GM12891 (cell line): ENCODE results near the gene CCL25. TPM values are rescaled to one million over a fixed set of nuclear protein-coding genes. Genes with fewer than 3 reads are reported as not detected.
"Not testable (repeated sequence)": the region's sequence is repeated elsewhere in the genome, so short reads cannot be mapped to it uniquely, and the experiment has no call there.

Experiments
- DNase-seq: peaks from one replicate; pipeline ENCODE4 v3.0.0; 2011; ENCODE audit warnings: low spot score; ENCODE audit not compliant: insufficient read length
- FAIRE-seq: peaks from 2 replicates; lab custom pipeline; 2011; peaks lifted over from hg19 to GRCh38; lab: Jason Lieb, UNC
- PAX5 ChIP-seq: IDR thresholded peaks from 2 replicates; pipeline ENCODE4 v1.6.1; 2011; ENCODE audit warnings: low read length, moderate library complexity, mild to moderate bottlenecking; ENCODE audit not compliant: insufficient read depth, severe bottlenecking
- POLR2A ChIP-seq: IDR thresholded peaks from 2 replicates; pipeline ENCODE4 v1.6.1; 2011; ENCODE audit warnings: low read depth, low read length, control low read depth
- POLR2AphosphoS5 ChIP-seq: IDR thresholded peaks from 2 replicates; pipeline ENCODE4 v1.6.1; 2011; ENCODE audit warnings: low read depth, low read length, control low read depth
- POU2F2 ChIP-seq: IDR thresholded peaks from 2 replicates; pipeline ENCODE4 v1.6.1; 2011; ENCODE audit warnings: low read depth, mild to moderate bottlenecking, control low read depth, low read length, moderate library complexity
- SPI1 ChIP-seq: IDR thresholded peaks from 2 replicates; pipeline ENCODE4 v1.6.1; 2011; ENCODE audit warnings: low read depth, low read length, control low read depth
- TAF1 ChIP-seq: IDR thresholded peaks from 2 replicates; pipeline ENCODE4 v1.6.1; 2011; ENCODE audit warnings: low read depth, low read length, control low read depth
- polyA plus RNA-seq: library from polyadenylated mRNA; unstranded; fragments of >200 nt; gene quantifications from one replicate; pipeline ENCODE4 v1.2.1, GENCODE V29; 2012; ENCODE audit warnings: low read depth, missing spikeins, inconsistent platforms; ENCODE audit not compliant: missing spikeins

The CCL25 gene
- polyA plus RNA-seq: 2.8 TPM

- no peak for TF ChIP-seq POLR2AphosphoS5
- no peak for TF ChIP-seq PAX5
- no peak for TF ChIP-seq TAF1
- no peak for TF ChIP-seq POLR2A
- no peak for TF ChIP-seq SPI1
- TF ChIP-seq POU2F2: no peak
- no peak for DNase-seq
These were observed at the start of gene CCL25 for GRCh38 chr19:8052464-8052859. Gene CCL25, plus strand, starts transcription at chr19:8052760. Its CDS starts 290 bp downstream, at chr19:8053050.

DNA sequence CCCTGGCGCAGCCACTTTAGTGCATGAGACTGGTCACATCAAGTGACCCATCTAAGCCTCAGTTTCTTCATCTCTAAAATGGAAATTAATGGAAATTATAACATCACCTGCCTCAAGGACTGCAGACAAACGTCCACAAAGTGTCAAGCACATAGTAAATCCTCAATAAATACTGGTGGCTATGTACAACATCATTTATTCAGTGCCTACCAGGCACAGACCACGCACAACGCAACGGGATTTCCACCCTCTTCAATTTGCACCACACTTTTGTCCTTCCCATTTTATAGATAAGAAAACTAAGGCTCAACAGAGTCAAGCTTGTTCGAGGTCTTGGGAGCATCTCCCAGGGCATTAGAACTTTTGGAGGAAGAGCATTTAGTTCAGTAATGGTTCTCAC, 48.6 kb upstream of the CCL25 start:
- TF ChIP-seq SPI1 (no peak), POLR2A (no peak), POLR2AphosphoS5 (no peak)
- DNase-seq (no peak), FAIRE-seq (no peak)

More at GRCh38 chr19:8052464-8052859, at the start of gene CCL25:
- no peak for FAIRE-seq

DNA sequence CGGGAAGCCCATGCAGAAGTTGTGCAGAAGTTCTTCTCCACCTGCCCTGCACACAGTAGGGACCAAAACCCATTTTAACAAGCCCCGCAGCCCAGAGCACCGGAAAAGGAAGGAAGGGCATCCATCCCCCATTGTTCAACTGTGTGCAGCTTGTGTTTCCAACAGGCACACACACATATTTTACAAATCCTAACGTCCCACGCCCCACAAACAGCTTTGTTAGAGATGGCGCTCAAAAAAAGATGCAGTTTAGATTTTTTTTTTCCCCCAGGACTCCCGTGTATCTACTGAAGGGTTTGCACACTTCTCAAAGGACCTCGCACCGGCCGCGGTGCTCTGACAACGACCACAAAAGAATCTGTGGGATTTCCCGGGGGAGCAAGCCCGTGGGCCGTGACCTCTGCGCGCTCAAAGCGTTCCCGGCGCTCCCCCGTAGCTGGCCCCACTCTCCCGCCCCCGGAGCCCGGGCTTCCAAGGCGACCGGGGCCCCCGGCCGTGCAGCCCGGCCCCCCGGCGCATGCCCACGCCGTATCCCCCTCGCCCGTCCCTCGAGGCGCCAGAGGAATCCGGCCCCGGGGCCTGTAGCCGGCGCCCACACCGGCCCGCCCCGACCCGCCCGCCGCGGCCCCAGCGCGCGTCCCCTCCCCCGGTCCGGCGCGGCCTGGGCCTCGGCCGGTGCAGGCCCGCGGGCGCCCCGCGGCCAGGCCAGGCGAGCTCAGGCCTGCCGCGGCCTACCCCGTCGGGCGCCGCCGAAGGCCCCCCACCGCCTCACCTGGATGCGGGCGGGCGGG, 47.6 kb upstream of the CCL25 start:
- DNase-seq (no peak), FAIRE-seq (no peak)
- TF ChIP-seq POLR2AphosphoS5 (no peak), POU2F2 (no peak), SPI1 (no peak), TAF1 (no peak), POLR2A (no peak), PAX5 (no peak)

- FAIRE-seq: peak; percentile 97
- TF ChIP-seq TAF1: peak; percentile 85
- peak; percentile 2 for TF ChIP-seq PAX5
- no peak for TF ChIP-seq SPI1
- TF ChIP-seq POLR2A: peak; percentile 83
- TF ChIP-seq POLR2AphosphoS5: peak; percentile 83
- TF ChIP-seq POU2F2: 0 out of 2 replicates have a peak, but pooled peaks have one; percentile 36
- peak; percentile 96 for DNase-seq
These were observed 46.9 kb upstream of the CCL25 start, which contains the start of gene ELAVL1 for GRCh38 chr19:8005534-8006256. Gene ELAVL1, minus strand, starts transcription at chr19:8005641. Its CDS starts 13,826 bp downstream, at chr19:7991815.

GRCh38 chr19:8017808-8018207, 34.8 kb upstream of the CCL25 start:
- FAIRE-seq: peak; percentile 96

DNA sequence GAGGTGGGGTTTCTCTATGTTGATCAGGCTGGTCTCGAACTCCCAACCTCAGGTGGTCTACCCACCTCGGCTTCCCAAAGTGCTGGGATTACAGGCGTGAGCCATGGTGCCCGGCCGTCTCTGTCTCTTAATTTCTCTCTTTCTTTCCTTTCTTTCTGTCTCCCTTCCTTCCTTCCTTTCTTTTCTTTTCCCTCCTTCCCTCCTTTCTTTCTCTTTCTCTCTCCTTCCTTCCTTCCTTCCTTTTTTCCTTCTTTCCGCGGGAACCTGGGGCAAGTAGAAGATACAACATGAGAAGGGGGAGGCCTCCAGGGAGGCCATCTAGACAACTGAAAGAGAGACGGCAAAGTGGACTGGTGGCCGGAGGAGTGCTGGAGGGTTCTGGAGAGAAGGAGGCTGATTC, 31.9 kb upstream of the CCL25 start:
- no peak for DNase-seq
- no peak for TF ChIP-seq SPI1
- TF ChIP-seq POU2F2: no peak
- no peak for TF ChIP-seq POLR2AphosphoS5
- TF ChIP-seq POLR2A: no peak
- TF ChIP-seq TAF1: no peak
- no peak for TF ChIP-seq PAX5
- no peak for FAIRE-seq

More at GRCh38 chr19:8017808-8018207, 34.8 kb upstream of the CCL25 start:
- peak; percentile 72 for DNase-seq
- TF ChIP-seq POLR2AphosphoS5 (no peak), POLR2A (no peak), PAX5 (no peak), TAF1 (no peak), SPI1 (peak; percentile 57), POU2F2 (no peak)

DNA sequence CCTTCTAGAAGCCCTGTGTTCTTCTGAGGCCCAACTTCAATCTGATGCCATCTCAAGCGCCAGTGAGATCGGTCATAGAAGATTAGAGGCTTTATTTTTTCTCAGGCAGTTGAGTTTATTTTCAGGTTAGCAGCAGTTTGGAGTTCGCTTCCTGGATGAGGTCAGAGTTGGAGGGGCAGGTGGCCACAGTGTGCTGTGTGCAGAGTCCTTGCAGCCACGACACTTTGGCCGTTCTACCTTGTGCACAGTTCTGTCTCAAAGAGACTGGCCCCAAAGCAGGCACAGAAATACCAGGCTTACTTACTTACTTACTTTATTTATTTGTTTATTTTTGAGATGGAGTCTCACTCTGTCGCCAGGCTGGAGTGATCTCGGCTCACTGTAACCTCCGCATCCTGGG, 31.2 kb upstream of the CCL25 start:
- DNase-seq (no peak), FAIRE-seq (no peak)
- no peak for TF ChIP-seq POLR2A
- TF ChIP-seq POU2F2: no peak
- no peak for TF ChIP-seq SPI1
- no peak for TF ChIP-seq TAF1
- TF ChIP-seq PAX5: no peak
- TF ChIP-seq POLR2AphosphoS5: no peak

GRCh38 chr19:8022275-8022674, 30.3 kb upstream of the CCL25 start:
- TF ChIP-seq POU2F2 (no peak), POLR2A (no peak)
- FAIRE-seq: no peak
- no peak for DNase-seq

DNA sequence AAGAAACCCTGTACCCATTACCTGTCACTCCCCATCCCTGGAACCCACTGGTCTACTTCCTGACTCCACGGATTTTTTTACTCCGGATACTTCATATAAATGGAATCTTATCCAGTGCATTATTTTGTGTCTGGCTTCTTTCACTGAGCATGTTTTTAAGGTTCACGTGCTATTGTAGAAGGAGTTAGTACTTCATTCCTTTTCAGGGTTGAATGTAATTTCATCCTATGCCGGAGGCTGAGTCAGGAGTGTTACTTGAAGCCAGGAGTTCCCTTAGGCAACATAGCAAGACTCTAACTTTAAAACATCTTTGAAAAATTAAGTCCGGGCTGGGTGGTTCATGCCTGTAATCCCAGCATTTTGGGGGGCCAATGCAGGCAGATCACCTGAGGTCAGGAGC, 29.2 kb upstream of the CCL25 start:
- DNase-seq: no peak
- TF ChIP-seq POU2F2 (no peak), PAX5 (no peak), POLR2AphosphoS5 (no peak), SPI1 (no peak), POLR2A (no peak), TAF1 (no peak)
- FAIRE-seq: no peak

- not testable (repeated sequence) for DNase-seq, FAIRE-seq
These were observed 28.3 kb upstream of the CCL25 start for GRCh38 chr19:8024256-8024655.
